GM18511 (cell line): ENCODE measurements around the gene GNG4.
"Not testable (repeated sequence)": the region's sequence is repeated elsewhere in the genome, so short reads cannot be mapped to it uniquely, and the experiment has no call there.

ENCODE experiments used
- ATAC-seq: cut with Tn5 transposase; IDR thresholded peaks from one replicate; pipeline ENCODE4 v1.9.1; 2021; ENCODE audit warnings: mild to moderate bottlenecking, moderate library complexity; ENCODE audit not compliant: unreplicated experiment

Gene GNG4

GRCh38 chr1:235588156-235588555 is 61.4 kb downstream of the GNG4 start:
- no peak for ATAC-seq

GRCh38 chr1:235586992-235587391 is 62.6 kb downstream of the GNG4 start:
- no peak for ATAC-seq

DNA sequence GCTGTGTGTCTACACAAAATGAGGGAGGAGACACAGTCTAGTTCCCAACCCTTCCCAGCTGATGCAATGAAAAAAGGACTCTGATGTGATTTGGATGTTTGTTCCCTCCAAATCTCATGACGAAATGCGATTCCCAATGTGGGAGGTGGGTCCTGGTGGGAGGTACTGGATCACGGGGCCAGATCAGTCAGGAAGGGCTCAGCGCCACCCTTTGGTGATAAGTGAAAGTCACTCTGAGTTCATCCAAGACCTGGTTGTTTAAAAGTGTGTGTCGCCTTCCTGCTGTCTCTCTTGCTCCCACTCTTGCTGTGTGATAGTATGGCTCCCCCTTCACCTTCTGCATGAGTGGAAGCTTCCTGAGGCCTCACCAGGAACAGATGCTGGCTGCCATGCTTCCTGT is 63.2 kb downstream of the GNG4 start:
- ATAC-seq, result no peak

DNA sequence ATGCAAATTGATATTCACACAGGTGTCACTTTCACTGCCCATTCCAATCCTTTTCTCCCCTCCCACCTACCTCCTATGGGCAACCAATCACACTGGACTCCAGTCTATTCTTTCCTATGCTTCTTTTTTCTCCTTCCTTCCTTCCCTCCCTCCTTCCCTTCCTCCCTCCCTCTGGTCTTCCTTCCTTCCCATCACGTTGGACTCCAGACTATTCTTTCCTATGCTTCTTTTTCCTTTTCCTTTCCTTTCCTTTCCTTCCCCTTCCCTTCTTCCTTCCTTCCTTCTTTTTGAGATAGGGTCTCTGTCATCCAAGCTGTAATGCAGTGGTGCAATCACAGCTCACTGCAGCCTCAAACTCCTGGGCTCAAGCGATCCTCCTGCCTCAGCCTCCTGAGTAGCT is 64.6 kb downstream of the GNG4 start:
- no peak for ATAC-seq

- ATAC-seq, result no peak
These were observed 66.0 kb downstream of the GNG4 start for GRCh38 chr1:235583511-235584001.

DNA sequence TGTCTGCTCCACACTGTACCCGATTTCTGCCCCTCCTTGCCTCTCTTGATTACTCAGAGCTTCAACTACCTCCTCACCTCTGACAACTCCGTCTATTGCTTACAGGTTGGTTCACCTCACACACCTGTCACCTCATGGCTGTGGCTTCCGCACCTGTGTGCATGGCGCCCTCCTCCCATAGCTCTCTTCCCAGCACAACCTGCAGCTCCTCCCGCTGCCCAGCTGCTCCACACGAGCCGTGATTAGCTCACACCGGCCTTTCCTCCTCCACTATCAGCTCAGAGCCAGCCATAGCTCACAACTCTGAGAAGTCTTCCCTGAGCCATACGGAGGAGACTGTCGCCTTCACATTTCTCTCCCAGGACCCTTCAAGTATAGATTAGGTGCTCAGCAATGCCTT is 67.5 kb downstream of the GNG4 start:
- ATAC-seq, result no peak

- ATAC-seq, result no peak
These were observed 69.7 kb downstream of the GNG4 start for GRCh38 chr1:235579891-235580290.

DNA sequence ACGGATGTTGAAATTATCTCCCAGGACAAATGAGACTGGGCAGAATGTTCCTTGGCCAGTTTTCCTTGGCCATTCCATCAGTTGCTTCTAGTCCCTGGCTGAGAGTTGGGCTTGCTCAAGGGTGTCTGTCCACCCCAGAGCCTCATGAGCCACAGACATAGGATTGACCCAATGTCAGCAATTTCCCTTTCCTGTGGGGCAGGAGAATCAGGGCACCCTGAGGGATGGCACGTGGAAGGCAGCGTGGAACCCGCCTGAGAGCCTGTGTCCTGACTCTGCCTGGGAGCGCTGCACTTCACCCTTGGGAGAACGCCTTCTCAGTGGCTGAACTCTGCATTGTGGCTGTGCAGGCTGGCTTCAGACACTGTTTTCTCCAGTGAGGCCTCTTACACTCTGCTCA is 74.0 kb downstream of the GNG4 start:
- ATAC-seq, result no peak

GRCh38 chr1:235573880-235574279 is 75.7 kb downstream of the GNG4 start:
- no peak for ATAC-seq

- ATAC-seq, result not testable (repeated sequence)
These were observed 76.6 kb downstream of the GNG4 start for GRCh38 chr1:235572971-235573370.

- ATAC-seq, result no peak
These were observed 78.1 kb downstream of the GNG4 start for GRCh38 chr1:235571482-235571881.

DNA sequence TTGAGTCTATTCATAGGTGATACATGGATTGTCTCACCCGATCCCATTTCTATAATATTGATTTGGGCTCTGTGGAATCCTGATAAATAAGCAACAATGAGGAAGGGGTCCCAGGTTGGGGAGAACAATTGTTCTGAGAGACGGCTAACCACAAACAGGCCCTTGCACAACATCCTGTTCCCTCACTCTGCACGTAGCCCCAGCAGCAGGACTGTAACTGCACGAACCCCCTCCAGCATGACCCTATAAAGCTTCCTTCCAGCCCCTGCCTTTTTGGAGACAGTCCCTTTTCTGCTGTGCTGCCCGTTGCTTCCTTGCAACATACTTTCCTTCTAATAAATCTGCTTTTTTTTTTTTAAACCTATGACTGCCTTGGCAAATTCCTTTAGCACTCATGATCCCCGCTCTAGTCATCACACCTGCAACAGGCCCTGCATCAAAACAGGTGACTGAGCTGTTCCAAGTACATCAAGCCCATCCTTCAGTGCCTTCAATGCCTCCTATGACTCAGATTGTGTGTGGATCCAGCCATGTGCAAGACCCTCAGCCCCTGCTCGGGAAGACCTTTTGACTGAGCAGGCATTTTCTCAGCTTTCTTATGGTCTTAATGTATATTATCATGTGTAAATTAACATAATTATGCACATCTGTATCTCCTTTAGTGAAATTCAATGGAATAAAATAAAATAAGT is 81.6 kb downstream of the GNG4 start:
- no peak for ATAC-seq

- ATAC-seq, result no peak
These were observed 83.5 kb downstream of the GNG4 start for GRCh38 chr1:235566084-235566483.

GRCh38 chr1:235563513-235564061 is 86.0 kb downstream of the GNG4 start:
- ATAC-seq, result no peak

GRCh38 chr1:235562589-235562988 is 87.0 kb downstream of the GNG4 start:
- no peak for ATAC-seq

- ATAC-seq, result no peak
These were observed 90.9 kb downstream of the GNG4 start for GRCh38 chr1:235558621-235559169.

- no peak for ATAC-seq
These were observed 92.1 kb downstream of the GNG4 start for GRCh38 chr1:235557495-235557894.

- ATAC-seq, result no peak
These were observed 92.8 kb downstream of the GNG4 start for GRCh38 chr1:235556807-235557206.

DNA sequence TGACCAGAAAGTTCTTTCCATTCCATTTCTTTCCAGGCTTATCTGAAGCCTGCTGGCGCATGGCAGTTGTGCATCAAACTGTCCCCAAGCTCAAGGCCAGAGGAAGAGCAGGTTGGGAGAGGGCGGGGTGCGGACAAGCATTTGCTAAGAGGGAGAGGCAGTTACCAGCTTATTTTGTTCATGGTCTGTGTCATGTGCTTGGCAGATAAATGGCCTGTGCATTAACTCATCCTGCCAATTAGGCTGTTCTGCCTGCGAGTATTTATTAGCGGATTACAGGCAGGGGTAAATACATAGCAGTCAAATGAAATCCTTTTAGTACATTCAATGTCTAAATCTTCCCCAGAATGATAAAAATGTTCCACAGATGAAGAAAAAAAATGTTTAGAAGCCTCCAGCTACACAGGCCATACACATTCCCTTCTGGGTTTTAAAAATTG is 96.5 kb downstream of the GNG4 start:
- no peak for ATAC-seq

GRCh38 chr1:235552146-235552716 is 97.4 kb downstream of the GNG4 start:
- ATAC-seq, result no peak

DNA sequence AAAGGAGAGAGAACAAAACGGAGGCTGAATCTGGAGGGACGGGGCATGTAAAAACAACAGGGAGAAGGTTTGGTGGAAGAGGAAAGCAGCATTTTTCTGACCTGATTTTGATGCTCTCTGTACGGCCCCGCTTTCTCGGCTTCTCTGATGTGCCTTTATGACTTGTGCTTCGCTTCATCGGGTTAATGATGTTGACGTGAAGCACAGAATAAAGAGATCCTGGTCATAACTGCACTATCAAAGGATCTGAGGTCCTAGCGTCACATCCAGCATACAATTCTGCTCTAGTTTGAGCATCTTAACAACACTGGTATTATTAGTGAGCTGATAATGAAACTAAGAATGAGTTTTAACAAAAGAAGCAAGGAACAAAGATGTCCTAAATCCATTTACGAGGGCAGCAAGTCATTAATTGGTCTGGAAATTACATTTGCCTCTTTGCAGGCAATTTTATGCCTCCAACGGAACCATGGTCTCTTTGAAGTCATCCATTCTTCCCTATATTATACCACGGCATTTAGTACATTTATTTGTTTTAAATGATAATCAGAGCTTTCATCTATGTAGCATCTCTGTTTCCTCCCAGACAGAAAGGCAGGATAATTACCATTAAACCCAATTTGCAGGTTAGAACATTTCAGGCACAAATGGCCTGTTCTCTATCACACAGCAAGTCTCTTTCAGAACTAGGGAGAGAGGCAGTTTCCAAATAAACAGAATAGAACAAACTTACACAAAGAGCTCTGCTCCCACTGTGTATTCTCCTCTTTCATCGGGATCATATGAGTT is 100.0 kb downstream of the GNG4 start:
- ATAC-seq, result no peak
